G401.6 (cell line): ENCODE measurements around the gene KRT23.
"Not testable (repeated sequence)": the region's sequence is repeated elsewhere in the genome, so short reads cannot be mapped to it uniquely, and the experiment has no call there.

Experiments
- FAIRE-seq: peaks from 2 replicates; lab custom pipeline; 2012; peaks lifted over from hg19 to GRCh38; lab: Jason Lieb, UNC

Gene KRT23

GRCh38 chr17:40950176-40950575, 12.7 kb upstream of the KRT23 start:
- FAIRE-seq = no peak

GRCh38 chr17:40949418-40949817, 12.0 kb upstream of the KRT23 start:
- no peak for FAIRE-seq

GRCh38 chr17:40947929-40948328, 10.5 kb upstream of the KRT23 start:
- FAIRE-seq = no peak

GRCh38 chr17:40945414-40945813, 8.0 kb upstream of the KRT23 start:
- FAIRE-seq = no peak

- FAIRE-seq = no peak
These were observed 7.1 kb upstream of the KRT23 start for GRCh38 chr17:40944531-40944930.

GRCh38 chr17:40942553-40942952, 5.1 kb upstream of the KRT23 start:
- FAIRE-seq = no peak

GRCh38 chr17:40940266-40940665, 2.8 kb upstream of the KRT23 start:
- FAIRE-seq = no peak

- FAIRE-seq = no peak
These were observed 1.5 kb upstream of the KRT23 start for GRCh38 chr17:40938981-40939380.

GRCh38 chr17:40936976-40937375, 470 bp downstream of the KRT23 start:
- no peak for FAIRE-seq

GRCh38 chr17:40936437-40936971, 942 bp downstream of the KRT23 start:
- no peak for FAIRE-seq

GRCh38 chr17:40935624-40936023, 1.8 kb downstream of the KRT23 start:
- FAIRE-seq = no peak

GRCh38 chr17:40932608-40933007, 4.8 kb downstream of the KRT23 start:
- FAIRE-seq = no peak

- FAIRE-seq = no peak
These were observed 6.1 kb downstream of the KRT23 start for GRCh38 chr17:40931311-40931710.

- FAIRE-seq = no peak
These were observed 11.1 kb downstream of the KRT23 start for GRCh38 chr17:40926341-40926740.

- FAIRE-seq = no peak
These were observed 15.2 kb downstream of the KRT23 start for GRCh38 chr17:40922239-40922638.

GRCh38 chr17:40921026-40921425, 16.4 kb downstream of the KRT23 start:
- FAIRE-seq = no peak

- FAIRE-seq = not testable (repeated sequence)
These were observed 20.3 kb downstream of the KRT23 start for GRCh38 chr17:40917116-40917515.

GRCh38 chr17:40916366-40916765, 21.1 kb downstream of the KRT23 start:
- FAIRE-seq = no peak

GRCh38 chr17:40915721-40916256, 21.7 kb downstream of the KRT23 start:
- no peak for FAIRE-seq

GRCh38 chr17:40915199-40915661, 22.2 kb downstream of the KRT23 start:
- no peak for FAIRE-seq

GRCh38 chr17:40914075-40914855, 23.2 kb downstream of the KRT23 start:
- FAIRE-seq = no peak

- no peak for FAIRE-seq
These were observed 24.8 kb downstream of the KRT23 start for GRCh38 chr17:40912486-40913210.

GRCh38 chr17:40910441-40910841, 27.0 kb downstream of the KRT23 start:
- FAIRE-seq = no peak
